HepG2 (cell line): Measurements from ENCODE around the gene FSCN2. TPM values are rescaled to one million over a fixed set of nuclear protein-coding genes. Genes with fewer than 3 reads are reported as not detected.

ENCODE experiments used
- AGO1 ChIP-seq: fragments of 200-400 bp; formaldehyde crosslinking; IDR thresholded peaks from 2 replicates; pipeline ENCODE4 v1.6.1; 2017; ENCODE audit warnings: mild to moderate bottlenecking, low read depth, low read length, moderate library complexity; ENCODE audit not compliant: poor library complexity, severe bottlenecking
- AHR ChIP-seq: IDR thresholded peaks from 2 replicates; pipeline ENCODE4 v1.6.1; 2018; ENCODE audit warnings: missing genetic modification reagents, missing compliant biosample characterization
- ATF5 ChIP-seq: sonication (generic); formaldehyde crosslinking; IDR thresholded peaks from 2 replicates; pipeline ENCODE4 v1.4.0; 2020; ENCODE audit warnings: mild to moderate bottlenecking, low read depth, missing genetic modification reagents
- CENPBD1 ChIP-seq: sonication (generic); formaldehyde crosslinking; IDR thresholded peaks from 2 replicates; pipeline ENCODE4 v1.8.0; 2022; ENCODE audit warnings: missing genetic modification reagents, low read depth, mild to moderate bottlenecking, borderline replicate concordance
- GTF2F1 ChIP-seq: fragments of 150-350 bp; IDR thresholded peaks from 2 replicates; pipeline ENCODE4 v1.6.1; 2014; ENCODE audit warnings: low read length
- HNRNPUL1 ChIP-seq: fragments of 200-400 bp; formaldehyde crosslinking; IDR thresholded peaks from 2 replicates; pipeline ENCODE4 v1.6.1; 2017; ENCODE audit warnings: low read depth, mild to moderate bottlenecking, low read length, moderate library complexity
- IRF1 ChIP-seq: sonication (generic); formaldehyde crosslinking; IDR thresholded peaks from 2 replicates; pipeline ENCODE4 v1.4.0; 2020; ENCODE audit warnings: low read depth, mild to moderate bottlenecking, missing genetic modification reagents
- KLF6 ChIP-seq: IDR thresholded peaks from 2 replicates; pipeline ENCODE4 v1.8.0; 2016; ENCODE audit warnings: missing biosample characterization, missing genetic modification reagents
- MATR3 ChIP-seq: sonication (generic); formaldehyde crosslinking; IDR thresholded peaks from 2 replicates; pipeline ENCODE4 v1.4.0; 2020; ENCODE audit warnings: missing genetic modification reagents
- NFIC ChIP-seq: IDR thresholded peaks from 2 replicates; pipeline ENCODE4 v1.6.1; 2012; ENCODE audit warnings: mild to moderate bottlenecking, low read length, inconsistent platforms
- PREB ChIP-seq: sonication (generic); formaldehyde crosslinking; IDR thresholded peaks from 2 replicates; pipeline ENCODE4 v1.4.0; 2020; ENCODE audit warnings: missing genetic modification reagents
- RFX5 ChIP-seq: IDR thresholded peaks from 2 replicates; pipeline ENCODE4 v1.6.1; 2011; ENCODE audit warnings: low read depth, low read length, improper control_type of control experiment
- TBP ChIP-seq: sonication (generic); formaldehyde crosslinking; IDR thresholded peaks from 2 replicates; pipeline ENCODE4 v1.5.0; 2020; ENCODE audit warnings: missing genetic modification reagents
- ZC3H13 ChIP-seq: sonication (generic); formaldehyde crosslinking; IDR thresholded peaks from 2 replicates; pipeline ENCODE4 v1.8.1; 2023; ENCODE audit warnings: mild to moderate bottlenecking, missing genetic modification reagents, moderate library complexity
- ZFP41 ChIP-seq: sonication (generic); formaldehyde crosslinking; IDR thresholded peaks from 2 replicates; pipeline ENCODE4 v1.4.0; 2020; ENCODE audit warnings: mild to moderate bottlenecking, missing genetic modification reagents, borderline replicate concordance
- ZMAT3 ChIP-seq: sonication (generic); formaldehyde crosslinking; conservative IDR thresholded peaks from 2 replicates; pipeline ENCODE4 v1.7.0; 2021; ENCODE audit warnings: missing genetic modification reagents
- ZMYM2 ChIP-seq: sonication (generic); formaldehyde crosslinking; IDR thresholded peaks from 2 replicates; pipeline ENCODE4 v1.8.0; 2022; ENCODE audit warnings: mild to moderate bottlenecking, missing genetic modification reagents
- ZNF10 ChIP-seq: sonication (generic); formaldehyde crosslinking; IDR thresholded peaks from 2 replicates; pipeline ENCODE4 v1.4.0; 2020; ENCODE audit warnings: mild to moderate bottlenecking, low read depth, missing genetic modification reagents, borderline replicate concordance
- ZNF281 ChIP-seq: sonication (generic); formaldehyde crosslinking; IDR thresholded peaks from 2 replicates; pipeline ENCODE4 v1.4.0; 2020; ENCODE audit warnings: missing genetic modification reagents, borderline replicate concordance
- ZNF432 ChIP-seq: sonication (generic); formaldehyde crosslinking; IDR thresholded peaks from 2 replicates; pipeline ENCODE4 v1.5.0; 2020; ENCODE audit warnings: missing genetic modification reagents, mild to moderate bottlenecking, borderline replicate concordance
- ZNF562 ChIP-seq: sonication (generic); formaldehyde crosslinking; IDR thresholded peaks from 2 replicates; pipeline ENCODE4 v1.8.0; 2022; ENCODE audit warnings: missing genetic modification reagents, borderline replicate concordance
- ZNF816 ChIP-seq: sonication (generic); formaldehyde crosslinking; IDR thresholded peaks from 2 replicates; pipeline ENCODE4 v1.8.0; 2022; ENCODE audit warnings: missing genetic modification reagents, mild to moderate bottlenecking, borderline replicate concordance
- polyA plus RNA-seq, 8 experiments: library from polyadenylated mRNA; depleted of rRNA in 3 of 8; stranded (reverse) in 7 of 8; unstranded in 1 of 8; fragments of >200 nt; fragmentation: Illumina TruSeq in 4 of 8; extraction: Trizol in 4 of 8; gene quantifications; 2 replicates each; pipeline versions ENCODE4 v1.2.1 to v1.2.3, GENCODE V29; 2011 to 2016; ENCODE audit warnings: low read depth in 4 of 8, missing spikeins in 1 of 8, mixed read lengths in 1 of 8; ENCODE audit not compliant: insufficient read depth in 1 of 8
- total RNA-seq, 5 experiments: library from RNA; depleted of rRNA; stranded (reverse); fragments of >200 nt; fragmentation: Illumina TruSeq; extraction: Trizol; gene quantifications; 2 replicates each; pipeline ENCODE4 v1.2.3, GENCODE V29; 2016; ENCODE audit warnings: low read depth in 1 of 5
- TF ChIP-seq, protein P1 (sequence below): IDR thresholded peaks from 2 replicates; pipeline ENCODE4 v1.6.1; 2016; ENCODE audit warnings: missing biosample characterization, missing genetic modification reagents, low read depth

Gene FSCN2
- total and polyA plus RNA-seq, 2 of the 13 experiments (the other 11 are each of a cell fraction or from before 2014, with no cell fraction given), result 0.09 TPM; not detected in 1

- TF ChIP-seq ZNF281 (no peak), ZFP41 (no peak), IRF1 (CRISPR knock-in tag) (no peak), KLF6 (CRISPR knock-in tag) (peak; percentile 26), TBP (CRISPR knock-in tag) (no peak), ZMYM2 (no peak), ZNF562 (CRISPR knock-in tag) (no peak), CENPBD1 (CRISPR knock-in tag) (no peak), RFX5 (no peak), GTF2F1 (no peak), MATR3 (no peak), ZC3H13 (peak; percentile 18; the same call in 1 of the 2 replicates), NFIC (no peak), HNRNPUL1 (no peak), ZNF432 (CRISPR knock-in tag) (no peak), AGO1 (peak; percentile 80), PREB (CRISPR knock-in tag) (0 out of 2 replicates have a peak, but pooled peaks have one; percentile 48), ZNF10 (CRISPR knock-in tag) (no peak), ATF5 (no peak), ZNF816 (peak; percentile 93), ZMAT3 (CRISPR knock-in tag) (peak; percentile 59), AHR (CRISPR knock-in tag) (no peak)
- TF ChIP-seq, protein P1, sequence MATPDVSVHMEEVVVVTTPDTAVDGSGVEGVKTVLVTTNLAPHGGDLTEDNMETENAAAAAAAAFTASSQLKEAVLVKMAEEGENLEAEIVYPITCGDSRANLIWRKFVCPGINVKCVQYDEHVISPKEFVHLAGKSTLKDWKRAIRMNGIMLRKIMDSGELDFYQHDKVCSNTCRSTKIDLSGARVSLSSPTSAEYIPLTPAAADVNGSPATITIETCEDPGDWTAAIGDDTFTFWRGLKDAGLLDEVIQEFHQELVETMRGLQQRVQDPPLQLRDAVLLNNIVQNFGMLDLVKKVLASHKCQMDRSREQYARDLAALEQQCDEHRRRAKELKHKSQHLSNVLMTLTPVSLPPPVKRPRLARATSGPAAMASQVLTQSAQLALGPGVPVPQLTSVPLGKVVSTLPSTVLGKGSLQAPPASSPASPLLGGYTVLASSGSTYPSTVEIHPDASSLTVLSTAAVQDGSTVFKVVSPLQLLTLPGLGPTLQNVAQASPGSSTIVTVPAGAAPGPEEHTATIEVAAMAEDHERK, result no peak
These were observed 14.3 kb upstream of the FSCN2 start (continued) for GRCh38 chr17:81513753-81514488.
